ENCODE measurements around the gene TBC1D8. TPM values are rescaled to one million over a fixed set of nuclear protein-coding genes. Genes with fewer than 3 reads are reported as not detected.

Gene TBC1D8
- total RNA-seq, 1 experiment from 2014 or later: 51.7 TPM

DNA sequence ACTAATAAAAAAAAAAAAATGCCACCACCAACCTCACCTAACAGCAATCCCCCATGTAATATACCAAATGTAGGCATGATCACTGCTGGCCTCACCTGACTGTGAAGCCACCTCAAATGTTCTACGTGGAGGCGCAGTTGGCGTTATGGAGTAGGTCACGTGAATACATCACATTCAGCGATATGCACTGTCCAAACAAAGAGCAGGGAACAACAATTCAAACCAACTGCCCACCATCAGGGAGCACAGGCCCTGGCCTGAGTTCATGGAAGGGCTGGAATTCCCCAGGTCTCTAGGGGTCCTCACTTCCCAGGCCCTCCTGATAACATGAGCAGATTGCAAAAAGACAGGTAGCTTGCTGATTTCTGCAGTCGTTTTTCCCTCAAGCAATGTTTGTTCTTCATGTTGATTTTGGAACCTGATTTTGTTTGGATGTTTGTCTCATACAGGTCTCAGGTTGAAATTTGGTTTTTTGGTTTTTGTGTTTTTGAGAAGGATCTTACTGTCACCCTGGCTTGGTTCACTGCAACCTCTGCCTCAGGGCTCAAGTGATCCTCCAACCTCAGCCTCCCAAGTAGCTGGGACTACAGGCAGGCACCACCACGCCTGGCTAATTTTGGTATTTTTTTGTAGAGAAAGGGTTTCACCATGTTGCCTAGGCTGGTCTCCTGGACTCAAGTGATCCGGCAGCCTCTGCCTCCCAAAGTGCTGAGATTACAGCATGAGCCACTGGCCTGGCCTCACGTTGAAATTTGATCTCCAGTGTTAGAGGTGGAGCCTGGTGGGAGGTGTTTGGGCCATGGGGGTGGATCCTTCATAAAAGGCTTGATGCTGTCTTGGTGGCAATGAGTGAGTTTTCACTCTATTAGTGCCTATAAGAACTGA, 15.5 kb downstream of the TBC1D8 start (continued):
- TF ChIP-seq, protein P1, sequence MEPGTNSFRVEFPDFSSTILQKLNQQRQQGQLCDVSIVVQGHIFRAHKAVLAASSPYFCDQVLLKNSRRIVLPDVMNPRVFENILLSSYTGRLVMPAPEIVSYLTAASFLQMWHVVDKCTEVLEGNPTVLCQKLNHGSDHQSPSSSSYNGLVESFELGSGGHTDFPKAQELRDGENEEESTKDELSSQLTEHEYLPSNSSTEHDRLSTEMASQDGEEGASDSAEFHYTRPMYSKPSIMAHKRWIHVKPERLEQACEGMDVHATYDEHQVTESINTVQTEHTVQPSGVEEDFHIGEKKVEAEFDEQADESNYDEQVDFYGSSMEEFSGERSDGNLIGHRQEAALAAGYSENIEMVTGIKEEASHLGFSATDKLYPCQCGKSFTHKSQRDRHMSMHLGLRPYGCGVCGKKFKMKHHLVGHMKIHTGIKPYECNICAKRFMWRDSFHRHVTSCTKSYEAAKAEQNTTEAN (CRISPR knock-in tag; IDR thresholded peaks at IDR 0.05): no peak
- TF ChIP-seq TCF7 (CRISPR knock-in tag; IDR thresholded peaks at IDR 0.05; ENCODE audit: low read depth): no peak
- TF ChIP-seq, protein P2, sequence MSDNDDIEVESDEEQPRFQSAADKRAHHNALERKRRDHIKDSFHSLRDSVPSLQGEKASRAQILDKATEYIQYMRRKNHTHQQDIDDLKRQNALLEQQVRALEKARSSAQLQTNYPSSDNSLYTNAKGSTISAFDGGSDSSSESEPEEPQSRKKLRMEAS (CRISPR knock-in tag; IDR thresholded peaks at IDR 0.05): no peak
- TF ChIP-seq, protein P3, sequence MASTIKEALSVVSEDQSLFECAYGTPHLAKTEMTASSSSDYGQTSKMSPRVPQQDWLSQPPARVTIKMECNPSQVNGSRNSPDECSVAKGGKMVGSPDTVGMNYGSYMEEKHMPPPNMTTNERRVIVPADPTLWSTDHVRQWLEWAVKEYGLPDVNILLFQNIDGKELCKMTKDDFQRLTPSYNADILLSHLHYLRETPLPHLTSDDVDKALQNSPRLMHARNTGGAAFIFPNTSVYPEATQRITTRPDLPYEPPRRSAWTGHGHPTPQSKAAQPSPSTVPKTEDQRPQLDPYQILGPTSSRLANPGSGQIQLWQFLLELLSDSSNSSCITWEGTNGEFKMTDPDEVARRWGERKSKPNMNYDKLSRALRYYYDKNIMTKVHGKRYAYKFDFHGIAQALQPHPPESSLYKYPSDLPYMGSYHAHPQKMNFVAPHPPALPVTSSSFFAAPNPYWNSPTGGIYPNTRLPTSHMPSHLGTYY (CRISPR knock-in tag; IDR thresholded peaks at IDR 0.05): no peak
- no peak for TF ChIP-seq MYBL2 (CRISPR knock-in tag; IDR thresholded peaks at IDR 0.05)
- no peak for TF ChIP-seq IRF2 (CRISPR knock-in tag; IDR thresholded peaks at IDR 0.05; ENCODE audit: borderline replicate concordance, low read depth)
- TF ChIP-seq, protein P4, sequence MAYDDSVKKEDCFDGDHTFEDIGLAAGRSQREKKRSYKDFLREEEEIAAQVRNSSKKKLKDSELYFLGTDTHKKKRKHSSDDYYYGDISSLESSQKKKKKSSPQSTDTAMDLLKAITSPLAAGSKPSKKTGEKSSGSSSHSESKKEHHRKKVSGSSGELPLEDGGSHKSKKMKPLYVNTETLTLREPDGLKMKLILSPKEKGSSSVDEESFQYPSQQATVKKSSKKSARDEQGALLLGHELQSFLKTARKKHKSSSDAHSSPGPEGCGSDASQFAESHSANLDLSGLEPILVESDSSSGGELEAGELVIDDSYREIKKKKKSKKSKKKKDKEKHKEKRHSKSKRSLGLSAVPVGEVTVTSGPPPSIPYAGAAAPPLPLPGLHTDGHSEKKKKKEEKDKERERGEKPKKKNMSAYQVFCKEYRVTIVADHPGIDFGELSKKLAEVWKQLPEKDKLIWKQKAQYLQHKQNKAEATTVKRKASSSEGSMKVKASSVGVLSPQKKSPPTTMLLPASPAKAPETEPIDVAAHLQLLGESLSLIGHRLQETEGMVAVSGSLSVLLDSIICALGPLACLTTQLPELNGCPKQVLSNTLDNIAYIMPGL (CRISPR knock-in tag; IDR thresholded peaks at IDR 0.05): no peak
- TF ChIP-seq, protein P5, sequence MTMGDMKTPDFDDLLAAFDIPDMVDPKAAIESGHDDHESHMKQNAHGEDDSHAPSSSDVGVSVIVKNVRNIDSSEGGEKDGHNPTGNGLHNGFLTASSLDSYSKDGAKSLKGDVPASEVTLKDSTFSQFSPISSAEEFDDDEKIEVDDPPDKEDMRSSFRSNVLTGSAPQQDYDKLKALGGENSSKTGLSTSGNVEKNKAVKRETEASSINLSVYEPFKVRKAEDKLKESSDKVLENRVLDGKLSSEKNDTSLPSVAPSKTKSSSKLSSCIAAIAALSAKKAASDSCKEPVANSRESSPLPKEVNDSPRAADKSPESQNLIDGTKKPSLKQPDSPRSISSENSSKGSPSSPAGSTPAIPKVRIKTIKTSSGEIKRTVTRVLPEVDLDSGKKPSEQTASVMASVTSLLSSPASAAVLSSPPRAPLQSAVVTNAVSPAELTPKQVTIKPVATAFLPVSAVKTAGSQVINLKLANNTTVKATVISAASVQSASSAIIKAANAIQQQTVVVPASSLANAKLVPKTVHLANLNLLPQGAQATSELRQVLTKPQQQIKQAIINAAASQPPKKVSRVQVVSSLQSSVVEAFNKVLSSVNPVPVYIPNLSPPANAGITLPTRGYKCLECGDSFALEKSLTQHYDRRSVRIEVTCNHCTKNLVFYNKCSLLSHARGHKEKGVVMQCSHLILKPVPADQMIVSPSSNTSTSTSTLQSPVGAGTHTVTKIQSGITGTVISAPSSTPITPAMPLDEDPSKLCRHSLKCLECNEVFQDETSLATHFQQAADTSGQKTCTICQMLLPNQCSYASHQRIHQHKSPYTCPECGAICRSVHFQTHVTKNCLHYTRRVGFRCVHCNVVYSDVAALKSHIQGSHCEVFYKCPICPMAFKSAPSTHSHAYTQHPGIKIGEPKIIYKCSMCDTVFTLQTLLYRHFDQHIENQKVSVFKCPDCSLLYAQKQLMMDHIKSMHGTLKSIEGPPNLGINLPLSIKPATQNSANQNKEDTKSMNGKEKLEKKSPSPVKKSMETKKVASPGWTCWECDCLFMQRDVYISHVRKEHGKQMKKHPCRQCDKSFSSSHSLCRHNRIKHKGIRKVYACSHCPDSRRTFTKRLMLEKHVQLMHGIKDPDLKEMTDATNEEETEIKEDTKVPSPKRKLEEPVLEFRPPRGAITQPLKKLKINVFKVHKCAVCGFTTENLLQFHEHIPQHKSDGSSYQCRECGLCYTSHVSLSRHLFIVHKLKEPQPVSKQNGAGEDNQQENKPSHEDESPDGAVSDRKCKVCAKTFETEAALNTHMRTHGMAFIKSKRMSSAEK (CRISPR knock-in tag; IDR thresholded peaks at IDR 0.05; ENCODE audit: borderline replicate concordance): no peak
- no peak for TF ChIP-seq ZNF416 (CRISPR knock-in tag; IDR thresholded peaks at IDR 0.05)
- TF ChIP-seq ZNF219 (CRISPR knock-in tag; IDR thresholded peaks at IDR 0.05; ENCODE audit: borderline replicate concordance): no peak

DNA sequence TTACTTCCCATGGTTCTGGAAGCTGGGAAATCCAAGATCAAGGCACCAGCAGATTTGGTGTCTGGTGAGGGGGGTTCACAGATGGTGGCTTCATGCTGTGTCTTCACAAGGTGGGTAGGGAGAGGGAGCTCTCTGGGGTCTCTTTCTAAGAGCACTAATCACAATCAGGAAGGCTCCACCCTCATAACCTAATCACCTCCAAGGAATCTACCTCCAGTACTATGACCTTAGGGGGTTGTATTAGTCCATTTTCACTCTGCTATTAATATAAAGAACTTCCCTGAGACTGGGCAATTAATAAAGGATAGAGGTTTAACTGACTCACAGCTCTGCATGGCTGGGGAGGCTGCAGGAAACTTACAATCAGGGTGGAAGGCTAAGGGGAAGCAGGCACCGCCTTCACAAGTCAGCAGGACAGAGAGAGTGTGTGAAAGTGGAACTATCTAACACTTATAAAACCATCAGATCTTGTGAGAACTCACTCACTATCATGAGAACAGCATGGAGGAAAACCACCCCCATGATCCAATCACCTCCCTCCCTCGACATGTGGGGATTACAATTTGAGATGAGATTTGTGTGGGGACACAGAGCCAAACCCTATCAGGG, 17.6 kb downstream of the TBC1D8 start:
- Mint-ChIP-seq H3K36me3 (no peaks in the 10 kb centered on the region), H3K9me3 (no peaks in the 10 kb centered on the region), H3K27ac (0 out of 2 replicates have a peak overlapping the region, but pooled peaks have one; percentile 67), H3K27me3 (ENCODE audit: low read depth) (no peaks in the 10 kb centered on the region), H3K4me3 (no peak overlapping the region), H3K4me1 (peaks cover 41% of the 10 kb centered on the region)
- ATAC-seq: no peak
- no peak for DNase-seq (ENCODE audit: low spot score)
- CTCF ChIA-PET: no interaction called here
- POLR2A ChIA-PET: no interaction called here
- TF ChIP-seq, protein P6, sequence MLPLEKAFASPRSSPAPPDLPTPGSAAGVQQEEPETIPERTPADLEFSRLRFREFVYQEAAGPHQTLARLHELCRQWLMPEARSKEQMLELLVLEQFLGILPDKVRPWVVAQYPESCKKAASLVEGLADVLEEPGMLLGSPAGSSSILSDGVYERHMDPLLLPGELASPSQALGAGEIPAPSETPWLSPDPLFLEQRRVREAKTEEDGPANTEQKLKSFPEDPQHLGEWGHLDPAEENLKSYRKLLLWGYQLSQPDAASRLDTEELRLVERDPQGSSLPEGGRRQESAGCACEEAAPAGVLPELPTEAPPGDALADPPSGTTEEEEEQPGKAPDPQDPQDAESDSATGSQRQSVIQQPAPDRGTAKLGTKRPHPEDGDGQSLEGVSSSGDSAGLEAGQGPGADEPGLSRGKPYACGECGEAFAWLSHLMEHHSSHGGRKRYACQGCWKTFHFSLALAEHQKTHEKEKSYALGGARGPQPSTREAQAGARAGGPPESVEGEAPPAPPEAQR (CRISPR knock-in tag; IDR thresholded peaks at IDR 0.05): no peak
- TF ChIP-seq, protein P7, sequence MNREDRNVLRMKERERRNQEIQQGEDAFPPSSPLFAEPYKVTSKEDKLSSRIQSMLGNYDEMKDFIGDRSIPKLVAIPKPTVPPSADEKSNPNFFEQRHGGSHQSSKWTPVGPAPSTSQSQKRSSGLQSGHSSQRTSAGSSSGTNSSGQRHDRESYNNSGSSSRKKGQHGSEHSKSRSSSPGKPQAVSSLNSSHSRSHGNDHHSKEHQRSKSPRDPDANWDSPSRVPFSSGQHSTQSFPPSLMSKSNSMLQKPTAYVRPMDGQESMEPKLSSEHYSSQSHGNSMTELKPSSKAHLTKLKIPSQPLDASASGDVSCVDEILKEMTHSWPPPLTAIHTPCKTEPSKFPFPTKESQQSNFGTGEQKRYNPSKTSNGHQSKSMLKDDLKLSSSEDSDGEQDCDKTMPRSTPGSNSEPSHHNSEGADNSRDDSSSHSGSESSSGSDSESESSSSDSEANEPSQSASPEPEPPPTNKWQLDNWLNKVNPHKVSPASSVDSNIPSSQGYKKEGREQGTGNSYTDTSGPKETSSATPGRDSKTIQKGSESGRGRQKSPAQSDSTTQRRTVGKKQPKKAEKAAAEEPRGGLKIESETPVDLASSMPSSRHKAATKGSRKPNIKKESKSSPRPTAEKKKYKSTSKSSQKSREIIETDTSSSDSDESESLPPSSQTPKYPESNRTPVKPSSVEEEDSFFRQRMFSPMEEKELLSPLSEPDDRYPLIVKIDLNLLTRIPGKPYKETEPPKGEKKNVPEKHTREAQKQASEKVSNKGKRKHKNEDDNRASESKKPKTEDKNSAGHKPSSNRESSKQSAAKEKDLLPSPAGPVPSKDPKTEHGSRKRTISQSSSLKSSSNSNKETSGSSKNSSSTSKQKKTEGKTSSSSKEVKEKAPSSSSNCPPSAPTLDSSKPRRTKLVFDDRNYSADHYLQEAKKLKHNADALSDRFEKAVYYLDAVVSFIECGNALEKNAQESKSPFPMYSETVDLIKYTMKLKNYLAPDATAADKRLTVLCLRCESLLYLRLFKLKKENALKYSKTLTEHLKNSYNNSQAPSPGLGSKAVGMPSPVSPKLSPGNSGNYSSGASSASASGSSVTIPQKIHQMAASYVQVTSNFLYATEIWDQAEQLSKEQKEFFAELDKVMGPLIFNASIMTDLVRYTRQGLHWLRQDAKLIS (CRISPR knock-in tag; IDR thresholded peaks at IDR 0.05; ENCODE audit: borderline replicate concordance): no peak
- TF ChIP-seq, protein P8, sequence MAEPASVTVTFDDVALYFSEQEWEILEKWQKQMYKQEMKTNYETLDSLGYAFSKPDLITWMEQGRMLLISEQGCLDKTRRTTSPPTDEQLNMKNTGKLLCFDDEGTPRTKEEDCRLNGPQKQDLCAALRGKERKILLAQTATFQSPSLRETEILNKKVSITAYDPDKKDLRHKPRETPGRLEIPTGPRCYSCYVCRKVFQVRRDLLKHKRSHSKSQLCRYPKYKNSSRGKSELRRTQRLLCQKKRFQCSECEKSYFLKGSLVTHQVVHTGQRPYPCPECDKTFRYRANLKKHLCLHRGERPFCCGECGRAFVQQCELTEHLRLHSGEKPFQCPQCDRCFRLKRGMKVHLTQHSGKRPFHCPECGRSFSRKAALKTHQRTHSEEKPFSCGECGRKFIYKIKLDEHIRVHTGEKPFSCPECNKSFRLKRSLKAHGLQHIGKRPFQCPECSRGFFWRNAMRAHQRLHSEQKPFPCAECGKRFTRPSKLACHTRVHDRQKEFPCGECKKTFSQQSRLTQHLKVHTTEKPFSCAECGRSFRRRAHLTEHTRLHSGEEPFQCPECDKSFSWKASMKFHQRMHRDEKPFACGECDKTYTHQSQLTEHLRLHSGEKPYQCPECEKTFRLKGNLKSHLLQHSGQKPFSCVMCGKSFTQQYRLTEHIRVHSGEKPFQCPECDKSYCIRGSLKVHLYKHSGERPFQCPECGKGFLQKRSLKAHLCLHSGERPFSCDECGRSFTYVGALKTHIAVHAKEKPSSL (CRISPR knock-in tag; conservative IDR thresholded peaks at IDR 0.05): no peak
- TF ChIP-seq, protein P9, sequence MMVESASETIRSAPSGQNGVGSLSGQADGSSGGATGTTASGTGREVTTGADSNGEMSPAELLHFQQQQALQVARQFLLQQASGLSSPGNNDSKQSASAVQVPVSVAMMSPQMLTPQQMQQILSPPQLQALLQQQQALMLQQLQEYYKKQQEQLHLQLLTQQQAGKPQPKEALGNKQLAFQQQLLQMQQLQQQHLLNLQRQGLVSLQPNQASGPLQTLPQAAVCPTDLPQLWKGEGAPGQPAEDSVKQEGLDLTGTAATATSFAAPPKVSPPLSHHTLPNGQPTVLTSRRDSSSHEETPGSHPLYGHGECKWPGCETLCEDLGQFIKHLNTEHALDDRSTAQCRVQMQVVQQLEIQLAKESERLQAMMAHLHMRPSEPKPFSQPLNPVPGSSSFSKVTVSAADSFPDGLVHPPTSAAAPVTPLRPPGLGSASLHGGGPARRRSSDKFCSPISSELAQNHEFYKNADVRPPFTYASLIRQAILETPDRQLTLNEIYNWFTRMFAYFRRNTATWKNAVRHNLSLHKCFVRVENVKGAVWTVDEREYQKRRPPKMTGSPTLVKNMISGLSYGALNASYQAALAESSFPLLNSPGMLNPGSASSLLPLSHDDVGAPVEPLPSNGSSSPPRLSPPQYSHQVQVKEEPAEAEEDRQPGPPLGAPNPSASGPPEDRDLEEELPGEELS (CRISPR knock-in tag; IDR thresholded peaks at IDR 0.05): no peak
